Uterus (tissue), 2 donors: ENCODE measurements around the gene ZC3H13.

Experiments used
- CTCF ChIP-seq, 4 experiments: fragments of 200-600 bp in 2 of 4; fragments of 450-650 bp in 2 of 4; sonication (generic) in 2 of 4; IDR thresholded peaks; one replicate each; pipeline ENCODE4 v1.5.1; 2016 to 2019; ENCODE audit warnings: antibody characterized with exemption in 4 of 4, mild to moderate bottlenecking in 2 of 4, moderate library complexity in 1 of 4
- POLR2A ChIP-seq, 2 donors: fragments of 450-650 bp; IDR thresholded peaks; one replicate each; pipeline ENCODE4 v1.6.1; 2016; ENCODE audit warnings: antibody characterized with exemption in 2 of 2, mild to moderate bottlenecking in 1 of 2, moderate library complexity in 1 of 2

- TF ChIP-seq CTCF (IDR thresholded peaks at IDR 0.05): no peak
- no peak for TF ChIP-seq POLR2A (IDR thresholded peaks at IDR 0.05)
Observed at GRCh38 chr13:46058268-46058667, 5.7 kb upstream of the ZC3H13 start.
